Rectal smooth muscle tissue (tissue), 1 donor: ENCODE measurements around the gene S100A2.
"Not testable (repeated sequence)": the region's sequence is repeated elsewhere in the genome, so short reads cannot be mapped to it uniquely, and the experiment has no call there.

Source experiments
- H3K27ac ChIP-seq: one replicate; pipeline ENCODE4 v1.7.0; 2013; ENCODE audit warnings: low read depth, low read length, inconsistent platforms
- H3K27me3 ChIP-seq: one replicate; pipeline ENCODE4 v1.7.0; 2013; ENCODE audit warnings: low read length; ENCODE audit not compliant: control insufficient read depth, insufficient read depth
- H3K36me3 ChIP-seq: one replicate; pipeline ENCODE4 v1.7.0; 2013; ENCODE audit warnings: low read length; ENCODE audit not compliant: control insufficient read depth, insufficient read depth
- H3K4me1 ChIP-seq: one replicate; pipeline ENCODE4 v1.7.0; 2013; ENCODE audit warnings: low read length; ENCODE audit not compliant: control insufficient read depth, insufficient read depth
- H3K4me3 ChIP-seq: one replicate; pipeline ENCODE4 v1.7.0; 2013; ENCODE audit warnings: low read length
- H3K9ac ChIP-seq: one replicate; pipeline ENCODE4 v1.7.0; 2013; ENCODE audit warnings: low read length

S100A2 gene

DNA sequence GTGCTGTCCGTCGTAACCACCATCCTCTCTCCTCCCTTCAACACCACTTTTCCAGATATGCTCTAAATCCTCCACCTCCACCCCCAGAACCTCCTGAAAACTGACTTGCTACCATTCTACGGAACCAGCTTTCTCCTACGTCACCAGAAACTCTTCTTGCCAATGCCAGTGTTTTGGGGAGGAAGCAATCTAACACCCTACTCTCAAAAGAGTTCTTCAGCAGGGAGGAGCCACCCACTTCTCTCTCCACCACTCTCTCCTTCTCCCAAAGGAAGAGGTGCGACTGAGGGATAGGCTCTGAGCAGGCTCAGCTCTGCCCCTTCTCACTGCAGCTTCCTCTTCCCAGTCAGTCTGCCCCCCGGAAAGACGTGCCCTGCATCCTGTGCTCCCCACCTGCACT lies 6.1 kb upstream of the S100A2 start:
- H3K27me3 ChIP-seq: no peaks in the 10 kb centered on the region
- H3K27ac ChIP-seq: no peak overlapping the region
- no peak overlapping the region for H3K4me3 ChIP-seq
- no peak overlapping the region for H3K9ac ChIP-seq
- peaks cover 18% of the 10 kb centered on the region for H3K4me1 ChIP-seq
- no peaks in the 10 kb centered on the region for H3K36me3 ChIP-seq

DNA sequence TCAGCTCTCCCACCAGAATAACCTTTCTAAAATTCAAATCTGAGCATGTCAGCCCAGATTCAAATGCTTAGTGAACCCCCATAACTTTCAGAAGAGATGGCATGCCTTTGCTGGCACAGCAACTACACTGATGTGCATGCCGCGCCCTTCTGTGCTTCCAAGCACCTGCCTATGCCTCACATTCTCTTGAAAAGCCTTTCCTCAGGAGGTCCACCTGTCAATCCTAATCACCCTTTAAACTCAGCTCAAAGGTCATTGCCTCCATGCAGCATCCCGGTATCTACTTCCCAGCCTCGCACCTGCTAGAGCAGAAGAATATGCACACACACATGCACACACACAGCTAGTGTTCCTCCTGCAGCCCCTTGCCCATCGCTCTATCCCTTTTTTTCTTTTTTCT lies 5.2 kb upstream of the S100A2 start:
- Histone ChIP-seq H3K36me3 (no peaks in the 10 kb centered on the region), H3K4me3 (no peak overlapping the region), H3K9ac (no peak overlapping the region), H3K27ac (no peak overlapping the region), H3K4me1 (peaks cover 24% of the 10 kb centered on the region), H3K27me3 (no peaks in the 10 kb centered on the region)

DNA sequence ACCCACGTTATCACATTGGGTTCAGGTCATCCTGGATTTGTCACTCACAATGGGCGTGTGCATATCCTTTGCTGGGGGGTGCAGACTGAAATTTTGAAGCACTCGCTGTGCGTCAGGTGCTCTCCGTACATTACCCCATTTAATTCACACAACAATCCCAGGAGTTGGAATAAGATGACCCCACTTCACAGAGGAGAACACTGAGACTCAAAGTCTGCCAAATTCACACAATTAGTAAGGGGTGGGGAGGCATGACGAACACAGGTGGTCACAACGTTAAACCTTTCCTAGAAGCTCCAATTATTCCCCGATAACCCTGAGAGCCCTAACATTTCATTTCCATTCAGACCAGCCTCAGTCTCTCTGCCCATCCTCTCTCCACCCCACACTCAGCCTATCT lies 3.8 kb upstream of the S100A2 start:
- Histone ChIP-seq H3K4me1 (peaks cover 31% of the 10 kb centered on the region), H3K36me3 (no peaks in the 10 kb centered on the region), H3K27me3 (no peaks in the 10 kb centered on the region), H3K9ac (no peak overlapping the region), H3K27ac (no peak overlapping the region), H3K4me3 (no peak overlapping the region)

DNA sequence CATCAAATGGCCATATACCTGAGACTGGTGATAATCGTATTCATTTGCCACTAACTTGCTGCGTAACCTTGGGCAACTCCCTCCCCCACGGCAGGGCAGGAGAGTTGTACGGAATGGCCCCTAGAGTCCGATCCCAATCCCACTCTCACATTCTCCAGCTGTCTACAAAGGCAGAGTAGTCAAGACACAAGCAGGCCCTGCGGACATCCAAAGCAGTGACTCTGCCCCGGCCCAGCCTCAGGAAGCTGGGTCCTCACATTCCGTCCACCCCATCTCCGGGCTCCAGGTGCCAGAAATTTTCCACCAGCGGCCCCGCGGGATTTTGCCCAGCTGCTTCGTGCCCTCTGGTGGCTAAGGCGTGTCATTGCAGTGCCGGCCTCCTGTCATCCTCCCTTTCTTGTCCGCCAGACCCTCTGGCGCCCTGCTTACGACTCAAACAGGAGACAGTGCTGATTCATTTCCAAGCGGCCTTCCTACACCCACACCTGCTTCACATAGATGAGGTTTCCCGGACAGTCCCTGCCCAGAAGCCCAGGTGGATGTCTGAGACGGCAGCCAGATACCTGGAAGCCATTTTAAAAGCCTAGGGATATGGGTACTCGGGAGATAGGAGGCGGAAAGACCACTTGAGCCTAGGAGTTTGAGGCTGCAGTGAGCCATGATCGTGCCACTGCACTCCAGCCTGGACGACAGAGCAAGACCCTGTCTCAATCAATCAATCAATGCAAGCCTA lies 2.9 kb upstream of the S100A2 start:
- no peaks in the 10 kb centered on the region for H3K36me3 ChIP-seq
- no peaks in the 10 kb centered on the region for H3K27me3 ChIP-seq
- H3K4me3 ChIP-seq: peak overlapping the region; percentile 32
- H3K4me1 ChIP-seq: peaks cover 31% of the 10 kb centered on the region
- peak overlapping the region; percentile 53 for H3K27ac ChIP-seq
- no peak overlapping the region for H3K9ac ChIP-seq

DNA sequence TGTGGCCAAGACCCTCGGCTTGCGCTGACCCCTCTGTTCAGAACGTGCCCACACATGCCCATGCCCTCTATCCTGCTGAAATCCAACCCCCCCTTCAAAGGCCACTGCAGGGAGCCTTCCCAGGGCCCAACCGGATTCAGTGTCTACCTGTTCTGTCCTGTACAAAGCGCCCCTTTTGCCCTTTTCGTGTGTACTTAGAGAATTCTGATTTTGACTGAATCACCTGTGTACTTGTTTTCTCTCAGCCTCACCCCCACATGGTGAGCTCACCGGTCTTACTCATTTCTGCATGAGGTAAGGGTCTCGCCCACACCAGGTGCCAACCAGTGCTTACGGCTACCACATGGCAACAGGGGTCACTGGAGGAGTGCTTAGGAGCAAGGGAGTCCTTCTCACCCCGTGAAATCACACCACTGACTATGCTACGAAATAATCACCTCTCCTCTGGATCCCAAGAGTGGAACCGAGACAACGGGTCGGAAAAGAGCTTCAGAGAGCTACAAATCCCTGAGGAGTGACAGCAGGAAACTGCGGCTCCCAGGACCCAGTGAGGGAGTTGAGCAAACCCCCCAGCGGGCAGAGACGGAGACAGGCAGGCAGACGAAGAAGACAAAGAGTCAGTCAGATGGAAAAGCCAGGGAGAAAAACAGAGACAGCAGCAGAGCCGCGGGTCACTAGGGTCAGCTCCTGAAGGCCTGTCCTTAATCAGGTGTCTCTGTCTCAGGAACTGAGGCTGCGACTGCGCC lies 2.1 kb upstream of the S100A2 start:
- no peak overlapping the region for H3K9ac ChIP-seq
- no peaks in the 10 kb centered on the region for H3K36me3 ChIP-seq
- peak overlapping the region; percentile 32 for H3K4me3 ChIP-seq
- no peaks in the 10 kb centered on the region for H3K27me3 ChIP-seq
- H3K27ac ChIP-seq: peak overlapping the region; percentile 53
- H3K4me1 ChIP-seq: peaks cover 31% of the 10 kb centered on the region

DNA sequence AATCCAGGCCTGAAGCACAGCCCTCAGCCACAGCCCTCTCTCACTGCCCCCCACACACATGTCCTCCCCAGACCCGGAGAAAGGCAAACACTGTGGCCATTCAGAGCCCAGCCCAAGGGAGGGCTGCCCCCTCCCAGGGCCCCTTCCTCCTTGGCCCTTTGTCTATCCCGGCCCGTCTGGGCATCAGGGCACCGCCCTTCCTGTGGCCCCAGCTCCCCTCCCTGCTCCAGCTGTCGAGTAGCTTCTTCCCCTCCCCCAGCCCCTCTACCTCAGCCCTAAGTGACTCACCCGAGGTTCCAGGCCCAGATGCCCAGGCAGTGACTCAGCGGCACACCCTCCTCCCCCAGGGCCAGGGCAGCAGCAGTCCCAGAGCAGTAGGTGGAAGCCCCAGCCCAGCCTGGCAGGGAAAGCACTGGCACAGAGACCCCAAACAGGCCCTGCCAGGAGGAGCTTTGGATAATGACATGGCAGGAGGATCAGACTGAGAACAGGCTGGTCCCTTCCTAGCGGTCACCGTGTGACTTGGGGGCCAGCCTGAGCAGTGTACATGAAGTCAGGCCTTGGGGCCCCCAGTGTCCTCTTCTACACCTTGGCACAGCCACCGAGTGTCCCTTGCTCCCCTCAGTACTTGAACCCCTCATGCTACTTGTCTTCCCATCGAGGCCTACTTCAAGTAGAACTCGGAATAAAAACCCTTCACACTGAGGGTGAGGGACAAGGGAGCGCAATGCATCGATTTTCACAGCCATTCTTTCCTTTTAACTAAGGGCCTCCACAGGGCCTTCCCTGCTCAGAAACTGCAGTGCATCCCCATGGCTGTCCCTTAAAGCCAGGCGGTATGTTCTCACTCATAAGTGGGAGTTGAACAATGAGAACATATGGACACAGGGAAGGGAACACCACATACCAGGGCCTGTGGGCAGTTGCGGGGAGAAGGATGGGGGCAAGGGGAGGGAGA lies 1.0 kb upstream of the S100A2 start:
- peaks cover 31% of the 10 kb centered on the region for H3K4me1 ChIP-seq
- H3K27me3 ChIP-seq: no peaks in the 10 kb centered on the region
- no peaks in the 10 kb centered on the region for H3K36me3 ChIP-seq
- peak overlapping the region; percentile 24 for H3K9ac ChIP-seq
- H3K27ac ChIP-seq: peak overlapping the region; percentile 89
- no peak overlapping the region for H3K4me3 ChIP-seq

DNA sequence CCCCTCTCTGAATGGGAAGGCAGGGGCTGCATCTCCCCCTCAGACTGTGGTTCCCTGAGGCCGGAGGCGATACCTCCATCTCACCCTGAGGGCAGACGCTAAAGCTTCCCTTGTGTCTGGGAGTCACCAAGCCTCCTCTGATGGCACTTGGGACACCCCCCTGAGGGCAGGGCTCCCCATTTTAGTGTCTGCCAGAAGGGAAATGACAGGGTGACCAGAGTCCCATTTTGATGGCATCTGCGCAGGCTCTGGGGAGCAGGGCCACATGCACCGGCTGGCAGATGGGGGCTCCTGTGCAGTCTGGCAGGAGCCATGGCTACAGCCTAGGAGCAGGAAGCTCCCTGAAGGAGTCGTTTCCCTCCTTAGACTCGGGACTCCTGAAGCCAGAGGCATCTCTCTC lies 1.7 kb downstream of the S100A2 start:
- Histone ChIP-seq H3K36me3 (no peaks in the 10 kb centered on the region), H3K9ac (no peak overlapping the region), H3K27ac (no peak overlapping the region), H3K4me1 (peaks cover 31% of the 10 kb centered on the region), H3K27me3 (no peaks in the 10 kb centered on the region), H3K4me3 (no peak overlapping the region)

DNA sequence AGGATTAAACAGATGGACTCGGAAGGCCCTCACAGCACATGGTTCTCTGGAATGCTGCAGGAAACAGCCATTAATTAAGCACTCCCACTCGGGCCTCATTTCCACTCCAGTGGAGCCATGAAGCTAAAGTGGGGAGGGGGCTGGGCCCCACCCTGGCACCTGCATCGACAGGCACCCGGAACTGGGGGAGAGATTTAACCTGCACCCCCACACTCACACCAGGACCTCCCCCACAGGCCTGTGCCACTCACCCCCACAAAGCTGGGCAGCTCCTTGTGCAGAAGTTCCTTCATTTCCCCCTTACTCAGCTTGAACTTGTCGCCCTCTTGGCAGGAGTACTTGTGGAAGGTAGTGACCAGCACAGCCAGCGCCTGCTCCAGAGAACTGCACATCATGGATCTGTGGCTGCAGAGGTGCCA lies 2.2 kb downstream of the S100A2 start:
- H3K4me3 ChIP-seq: no peak overlapping the region
- H3K27ac ChIP-seq: no peak overlapping the region
- peaks cover 27% of the 10 kb centered on the region for H3K4me1 ChIP-seq
- no peaks in the 10 kb centered on the region for H3K36me3 ChIP-seq
- no peak overlapping the region for H3K9ac ChIP-seq
- no peaks in the 10 kb centered on the region for H3K27me3 ChIP-seq

DNA sequence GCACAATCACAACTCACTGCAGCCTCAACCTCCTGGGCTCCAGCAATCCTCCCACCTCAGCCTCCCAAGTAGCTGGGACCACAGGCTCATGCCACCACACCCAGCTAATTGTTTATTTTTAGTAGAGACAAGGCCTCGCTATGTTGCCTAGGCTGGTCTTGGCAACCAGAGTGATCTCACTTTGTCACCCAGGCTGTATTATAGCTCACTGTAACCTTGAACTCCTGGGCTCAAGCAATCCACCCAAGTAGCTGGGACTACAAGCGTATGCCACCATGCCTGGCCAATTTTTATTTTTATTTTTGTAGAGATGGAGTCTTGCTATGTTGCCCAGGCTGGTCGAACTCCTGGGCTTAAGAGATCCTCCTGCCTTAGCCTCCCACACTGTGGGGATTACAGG lies 3.6 kb downstream of the S100A2 start:
- not testable (repeated sequence) for H3K27ac ChIP-seq, H3K36me3 ChIP-seq, H3K9ac ChIP-seq, H3K27me3 ChIP-seq, H3K4me3 ChIP-seq
- peaks cover 17% of the 10 kb centered on the region for H3K4me1 ChIP-seq

DNA sequence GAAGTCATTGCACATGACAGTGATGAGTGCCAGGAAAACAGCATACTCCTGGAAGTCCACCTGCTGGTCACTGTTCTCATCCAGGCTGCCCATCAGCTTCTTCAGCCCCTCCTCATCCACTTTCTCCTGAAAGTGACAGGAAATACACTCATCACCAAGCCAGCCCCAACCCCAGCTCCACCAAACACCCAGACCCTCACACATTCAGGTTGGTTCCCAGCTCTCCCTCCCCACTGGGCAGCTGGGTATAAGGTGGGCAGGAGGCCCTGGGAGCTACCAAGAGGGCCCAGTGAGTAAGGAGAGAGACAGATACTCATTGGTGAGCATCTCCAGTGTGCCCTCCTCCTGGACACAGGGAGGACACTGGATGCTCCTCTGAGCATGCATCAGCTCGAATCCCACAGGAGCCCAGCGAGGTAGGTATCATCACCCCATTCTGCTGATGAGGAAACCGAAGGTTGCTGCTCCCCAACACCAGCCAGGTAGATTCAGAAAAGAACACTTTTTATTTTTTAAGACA lies 4.1 kb downstream of the S100A2 start:
- H3K9ac ChIP-seq: no peak overlapping the region
- no peaks in the 10 kb centered on the region for H3K27me3 ChIP-seq
- H3K4me1 ChIP-seq: peaks cover 12% of the 10 kb centered on the region
- H3K27ac ChIP-seq: no peak overlapping the region
- H3K36me3 ChIP-seq: no peaks in the 10 kb centered on the region
- H3K4me3 ChIP-seq: no peak overlapping the region

DNA sequence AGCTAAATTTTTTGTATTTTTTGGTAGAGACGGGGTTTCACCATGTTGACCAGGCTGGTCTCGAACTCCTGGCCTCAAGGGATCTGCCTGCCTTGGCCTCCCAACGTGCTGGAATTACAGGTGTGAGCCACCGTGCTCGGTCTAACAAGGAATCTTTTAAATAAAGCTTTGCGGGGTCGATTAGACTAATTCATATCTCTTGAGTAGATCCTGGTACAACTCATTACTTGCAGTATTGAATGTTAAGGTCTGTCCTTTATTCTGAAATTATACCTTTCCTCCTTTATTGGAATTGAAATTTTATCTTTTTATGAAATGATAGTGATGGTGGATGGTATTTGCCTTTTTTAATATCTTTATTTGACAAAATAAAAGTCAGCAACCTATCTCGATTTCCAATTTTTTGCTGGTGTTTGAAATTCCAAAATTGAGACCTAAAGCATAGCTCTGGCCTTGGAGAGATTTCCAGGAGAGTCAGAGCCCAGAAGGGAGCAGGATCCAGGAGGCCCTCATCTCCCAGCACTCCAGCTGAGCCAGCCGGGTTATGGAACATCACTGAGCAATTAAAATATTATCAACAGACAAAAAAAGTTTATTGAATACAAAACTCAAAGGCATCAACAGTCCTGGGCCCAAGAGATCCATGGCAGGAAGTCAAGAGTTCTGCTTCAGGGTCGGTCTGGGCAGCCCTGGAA lies 4.7 kb downstream of the S100A2 start:
- H3K9ac ChIP-seq: no peak overlapping the region
- H3K36me3 ChIP-seq: no peaks in the 10 kb centered on the region
- H3K27ac ChIP-seq: no peak overlapping the region
- no peaks in the 10 kb centered on the region for H3K27me3 ChIP-seq
- H3K4me1 ChIP-seq: peaks cover 7% of the 10 kb centered on the region
- H3K4me3 ChIP-seq: no peak overlapping the region
